AG04449 (cell line): Measurements from ENCODE around the gene KCNMA1.

Experiments
- CTCF ChIA-PET: fragments of 350-600 bp; formaldehyde crosslinking; extraction: SDS; loops from one replicate; lab custom pipeline; 2021; ENCODE audit warnings: antibody characterized with exemption; lab: Yijun Ruan, JAX
- POLR2A ChIA-PET: fragments of 400-600, 350-600 bp; formaldehyde crosslinking; extraction: SDS; loops from one replicate; lab custom pipeline; 2020; ENCODE audit warnings: antibody characterized with exemption, inconsistent platforms; lab: Yijun Ruan, JAX
- DNase-seq: peaks from one replicate; pipeline ENCODE4 v3.0.0-alpha.2; 2010; ENCODE audit warnings: low read depth, low spot score
- H3K4me3 ChIP-seq: 2 replicates; pipeline ENCODE4 v1.5.1; 2011; ENCODE audit warnings: low read depth, mild to moderate bottlenecking, control low read depth, low read length
- CTCF ChIP-seq: IDR thresholded peaks from one replicate; pipeline ENCODE4 v1.5.1; 2011; ENCODE audit warnings: mild to moderate bottlenecking, moderate library complexity, low read length, control low read depth, inconsistent platforms; ENCODE audit not compliant: insufficient read depth; ENCODE audit errors: missing control alignments

The KCNMA1 gene

DNA sequence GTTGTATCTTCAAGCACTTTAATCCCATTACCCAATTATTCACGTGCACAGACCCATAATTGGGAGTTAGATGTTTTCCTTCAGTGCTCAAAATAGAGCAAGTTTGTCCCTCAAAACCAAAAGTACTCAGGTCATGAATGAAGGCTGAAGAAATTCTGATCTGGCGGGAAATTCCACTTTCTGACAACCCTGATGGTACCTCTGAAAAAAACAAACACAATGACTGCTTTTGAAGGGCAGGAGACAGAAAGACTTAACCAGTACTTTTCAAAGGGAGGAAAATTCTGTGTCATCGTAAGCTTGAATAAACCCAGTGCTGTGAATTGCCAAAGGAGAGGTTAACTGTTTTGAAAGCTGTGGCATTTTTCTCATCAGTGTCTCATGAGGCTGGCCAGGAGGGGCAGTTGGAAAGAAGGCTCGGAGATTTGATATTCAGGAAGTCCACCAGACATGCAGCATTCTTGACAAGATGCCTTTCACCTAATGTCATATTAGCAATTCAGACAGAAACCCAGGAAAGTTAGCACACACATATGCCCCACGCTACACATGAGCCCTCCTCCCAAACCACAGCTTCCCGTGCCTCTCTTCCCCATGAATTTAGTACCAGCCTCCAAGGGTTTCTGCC is 347.0 kb downstream of the KCNMA1 start:
- CTCF ChIA-PET = interaction anchor here (1.0 to 1.7 kb wide), 3 partner anchors 43 to 190 kb away, joined by 3 to 5 read pairs (median 3); no protein-coding TSS in a partner anchor
- POLR2A ChIA-PET = interaction anchor here (0.6 to 2.4 kb wide), 5 partner anchors 11 to 447 kb away, joined by 3 to 11 read pairs (median 4); no protein-coding TSS in a partner anchor
- TF ChIP-seq CTCF = no peak
- peak; percentile 97 for DNase-seq
- no peak overlapping the region for H3K4me3 ChIP-seq

DNA sequence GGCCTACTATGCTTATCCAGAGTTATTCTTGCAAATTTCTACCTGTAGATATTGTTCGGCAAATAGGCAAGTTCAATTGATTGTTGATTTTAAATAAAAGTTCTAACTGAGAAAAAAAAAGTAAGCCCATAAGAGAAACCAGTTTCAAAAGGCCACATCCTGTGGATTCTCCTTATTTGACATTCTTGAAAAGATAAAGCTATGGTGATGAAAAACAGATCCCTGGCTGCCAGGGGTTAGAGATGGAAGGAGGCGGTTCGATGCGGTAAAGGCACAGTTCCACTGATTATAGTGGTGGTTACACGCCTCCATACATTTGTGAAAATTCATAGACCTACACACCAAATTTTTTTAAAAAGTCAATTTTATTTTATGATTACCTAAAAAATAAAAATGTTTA is 347.8 kb downstream of the KCNMA1 start:
- no peak for TF ChIP-seq CTCF
- no peak overlapping the region for H3K4me3 ChIP-seq
- no peak for DNase-seq
- POLR2A ChIA-PET = interaction anchor here (2.4 kb wide), 1 partner anchor 11 kb away, joined by 7 read pairs; no protein-coding TSS in a partner anchor
- CTCF ChIA-PET = interaction anchor here (1.7 to 2.2 kb wide), 2 partner anchors 12 to 116 kb away, joined by 5 read pairs; no protein-coding TSS in a partner anchor

GRCh38 chr10:77289027-77289501 is 348.5 kb downstream of the KCNMA1 start:
- ChIA-PET POLR2A (no interaction called here), CTCF (interaction anchor here (0.8 to 2.2 kb wide), 4 partner anchors 11 to 115 kb away, joined by 3 to 6 read pairs (median 4); no protein-coding TSS in a partner anchor)
- H3K4me3 ChIP-seq = no peak overlapping the region
- TF ChIP-seq CTCF = no peak
- DNase-seq = no peak

- no peak for DNase-seq
- CTCF ChIA-PET = interaction anchor here (0.8 to 2.2 kb wide), 5 partner anchors 10 to 354 kb away, joined by 3 to 6 read pairs (median 5); no protein-coding TSS in a partner anchor
- no peak for TF ChIP-seq CTCF
- POLR2A ChIA-PET = no interaction called here
- H3K4me3 ChIP-seq = no peak overlapping the region
Observed at GRCh38 chr10:77287647-77288120, 349.9 kb downstream of the KCNMA1 start.

DNA sequence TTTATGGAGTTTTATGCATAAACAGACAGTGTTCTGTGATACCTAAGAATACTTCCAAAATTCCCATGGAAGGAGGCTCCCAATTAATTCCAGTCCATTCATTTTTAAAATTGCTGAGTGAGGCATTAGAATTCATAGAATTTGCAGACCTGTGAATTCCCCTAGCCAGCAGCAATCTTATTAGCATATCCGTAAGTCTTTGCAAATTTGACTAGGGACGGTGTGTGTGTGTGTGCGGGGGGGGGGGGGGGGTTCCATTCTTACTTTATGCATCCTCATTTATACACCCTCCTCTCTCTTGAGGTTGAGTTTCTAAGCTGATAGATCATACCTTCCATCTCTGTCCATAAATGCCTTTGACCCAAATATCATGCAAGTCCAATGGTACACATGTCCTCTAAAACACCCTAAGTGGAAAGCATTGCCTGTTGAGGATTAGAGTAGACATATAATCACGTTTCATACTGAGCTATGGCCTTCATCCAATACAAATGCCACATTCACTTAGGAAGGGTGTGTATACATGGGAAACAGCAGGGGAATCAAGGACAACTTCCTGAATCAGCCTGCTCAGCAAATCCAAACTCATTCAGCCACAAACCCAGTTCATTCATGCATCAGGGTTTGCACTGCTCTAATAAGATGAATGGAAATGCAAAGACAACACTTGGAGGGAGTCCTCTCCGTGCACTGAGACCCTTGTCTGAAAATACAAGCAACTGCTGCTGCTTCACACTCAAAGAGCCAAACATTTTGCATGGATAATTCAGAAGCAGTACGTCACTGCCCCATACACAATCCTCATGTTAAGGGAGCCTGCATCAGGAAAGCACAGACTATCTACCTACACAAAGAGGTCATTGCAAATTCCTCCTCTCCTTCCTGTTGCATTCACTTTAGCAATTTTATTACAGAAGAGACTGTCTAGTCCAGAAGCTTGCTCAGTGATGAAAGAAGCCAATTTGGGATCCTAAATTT is 350.8 kb downstream of the KCNMA1 start:
- POLR2A ChIA-PET = no interaction called here
- CTCF ChIA-PET = interaction anchor here (0.8 kb wide), 1 partner anchor 50 kb away, joined by 3 read pairs; no protein-coding TSS in a partner anchor
- TF ChIP-seq CTCF = no peak
- DNase-seq = no peak
- H3K4me3 ChIP-seq = no peak overlapping the region
